ENCODE data around the gene PARD3.

DNA sequence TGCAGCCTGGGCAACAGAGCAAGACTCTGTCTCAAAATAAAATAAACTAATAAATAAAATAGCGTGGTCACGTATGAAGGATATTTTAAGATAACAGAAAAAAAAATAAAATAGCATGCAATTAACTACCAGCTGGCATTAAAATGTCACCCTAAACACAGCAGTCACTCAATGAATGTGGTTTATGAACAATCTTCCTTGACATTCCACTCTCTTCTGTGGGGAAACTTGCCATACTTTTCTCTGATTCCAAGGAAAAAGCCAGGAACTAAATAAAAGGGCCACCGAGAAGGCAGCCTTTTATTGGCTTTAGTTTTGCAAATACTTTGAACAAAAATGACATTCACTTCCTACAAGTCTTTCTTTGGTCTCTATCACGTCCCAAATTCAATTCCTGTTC lies 266.6 kb downstream of the PARD3 start:
- TF ChIP-seq, protein P1, sequence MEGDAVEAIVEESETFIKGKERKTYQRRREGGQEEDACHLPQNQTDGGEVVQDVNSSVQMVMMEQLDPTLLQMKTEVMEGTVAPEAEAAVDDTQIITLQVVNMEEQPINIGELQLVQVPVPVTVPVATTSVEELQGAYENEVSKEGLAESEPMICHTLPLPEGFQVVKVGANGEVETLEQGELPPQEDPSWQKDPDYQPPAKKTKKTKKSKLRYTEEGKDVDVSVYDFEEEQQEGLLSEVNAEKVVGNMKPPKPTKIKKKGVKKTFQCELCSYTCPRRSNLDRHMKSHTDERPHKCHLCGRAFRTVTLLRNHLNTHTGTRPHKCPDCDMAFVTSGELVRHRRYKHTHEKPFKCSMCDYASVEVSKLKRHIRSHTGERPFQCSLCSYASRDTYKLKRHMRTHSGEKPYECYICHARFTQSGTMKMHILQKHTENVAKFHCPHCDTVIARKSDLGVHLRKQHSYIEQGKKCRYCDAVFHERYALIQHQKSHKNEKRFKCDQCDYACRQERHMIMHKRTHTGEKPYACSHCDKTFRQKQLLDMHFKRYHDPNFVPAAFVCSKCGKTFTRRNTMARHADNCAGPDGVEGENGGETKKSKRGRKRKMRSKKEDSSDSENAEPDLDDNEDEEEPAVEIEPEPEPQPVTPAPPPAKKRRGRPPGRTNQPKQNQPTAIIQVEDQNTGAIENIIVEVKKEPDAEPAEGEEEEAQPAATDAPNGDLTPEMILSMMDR (IDR thresholded peaks at IDR 0.05; ENCODE audit: poor library complexity), result no peak
- no peak for TF ChIP-seq EZH2 (IDR thresholded peaks at IDR 0.05; ENCODE audit: borderline replicate concordance)
- no peak for TF ChIP-seq EZH2phosphoT487 (IDR thresholded peaks at IDR 0.05; ENCODE audit: low read depth, severe bottlenecking, unreplicated experiment)
